ENCODE results near the gene MAS1L.

MAS1L gene

GRCh38 chr6:29522227-29522626, 34.5 kb upstream of the MAS1L start:
- no peak overlapping the region for H2BK15ac ChIP-seq (ENCODE audit: low read length)
- H3K4ac ChIP-seq (ENCODE audit: low read length) = no peak overlapping the region
- no peak overlapping the region for H2BK120ac ChIP-seq (ENCODE audit: low read depth, low read length)
- H4K8ac ChIP-seq (ENCODE audit: low read depth, low read length) = no peak overlapping the region
- H3K9me3 ChIP-seq (replicated peaks in 1 of 2; ENCODE audit: control insufficient read depth in 2 of 2, insufficient read depth in 1 of 2, low read depth in 1 of 2, low read length in 2 of 2) = peaks cover 6 to 8% of the 10 kb centered on the region in 2 donors
- no peak for DNase-seq (ENCODE audit: low spot score)
- H3K14ac ChIP-seq (ENCODE audit: low read length) = no peak overlapping the region
- no peaks in the 10 kb centered on the region for H3K36me3 ChIP-seq (replicated peaks in 1 of 2; ENCODE audit: control insufficient read depth in 2 of 2, insufficient read depth in 2 of 2, low read length in 2 of 2)
- no peak overlapping the region for H3K4me3 ChIP-seq (ENCODE audit: low read length in 2 of 2)
- H2BK5ac ChIP-seq (ENCODE audit: low read length) = no peak overlapping the region
- no peak overlapping the region for H3K4me2 ChIP-seq (ENCODE audit: insufficient read depth, low read length, poor library complexity, severe bottlenecking)
- no peak overlapping the region for H3K27ac ChIP-seq (replicated peaks; ENCODE audit: low read length)
- H3K23ac ChIP-seq (ENCODE audit: low read depth, low read length, poor library complexity) = no peak overlapping the region
- no peaks in the 10 kb centered on the region for H3K79me1 ChIP-seq (ENCODE audit: low read depth, low read length)
- H4K91ac ChIP-seq (ENCODE audit: low read depth, low read length, poor library complexity) = no peak overlapping the region
- no peak overlapping the region for H2BK12ac ChIP-seq (ENCODE audit: low read length)
- WGBS, 2 donors (ENCODE audit: extremely low coverage in 2 of 2, insufficient read length in 2 of 2, insufficient replicate concordance in 1 of 2) = no CpG with 5 or more reads among the region's 2 CpGs
- H3K4me1 ChIP-seq (ENCODE audit: control insufficient read depth in 2 of 2, insufficient read depth in 1 of 2, low read depth in 1 of 2, low read length in 2 of 2) = no peaks in the 10 kb centered on the region
- H3K9ac ChIP-seq (ENCODE audit: low read depth, low read length, poor library complexity) = no peak overlapping the region
- H3K18ac ChIP-seq (ENCODE audit: low read length) = no peak overlapping the region
- no peak overlapping the region for H2AK5ac ChIP-seq (ENCODE audit: low read depth, low read length)
- H3K27me3 ChIP-seq (ENCODE audit: control insufficient read depth in 3 of 3, insufficient read depth in 3 of 3, low read depth in 1 of 3, low read length in 3 of 3) = peaks cover 0 to 8% (median 2%) of the 10 kb centered on the region in 3 experiments
- H2AFZ ChIP-seq (ENCODE audit: low read length) = no peak overlapping the region

DNA sequence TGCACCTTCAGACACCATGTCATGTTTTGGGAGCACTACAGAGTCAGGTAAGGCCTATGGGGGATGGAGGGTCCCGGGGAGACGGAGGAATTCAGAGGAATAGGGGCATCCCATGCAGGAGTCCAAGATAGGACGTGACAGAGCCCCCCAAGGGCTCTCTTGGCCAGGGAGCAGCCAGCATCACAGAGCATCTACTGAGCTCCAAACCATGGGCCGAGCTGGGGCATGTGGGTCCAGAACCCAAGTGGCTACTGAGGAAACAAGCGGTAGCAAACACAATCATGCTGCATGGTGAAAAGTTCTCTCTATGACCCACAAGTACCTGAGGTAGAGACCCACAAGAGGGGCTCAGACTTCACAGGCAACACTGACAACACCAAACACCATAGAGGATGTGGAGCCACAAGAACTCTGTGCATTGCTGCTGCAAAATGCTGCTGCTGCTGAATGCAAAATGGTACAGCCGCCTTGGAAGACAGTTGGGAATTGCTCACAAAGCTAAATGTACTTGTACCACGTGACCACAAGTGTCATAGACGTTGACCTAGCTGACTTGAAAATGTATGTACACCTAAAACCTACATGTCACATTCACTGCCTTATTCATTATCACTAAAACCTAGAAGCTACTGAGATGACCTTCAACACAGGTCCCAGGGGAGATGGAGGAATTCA, 33.4 kb upstream of the MAS1L start:
- H2AFZ ChIP-seq (ENCODE audit: low read length) = no peak overlapping the region
- H2BK120ac ChIP-seq (ENCODE audit: low read depth, low read length) = no peak overlapping the region
- H3K27me3 ChIP-seq (ENCODE audit: control insufficient read depth in 3 of 3, insufficient read depth in 3 of 3, low read depth in 1 of 3, low read length in 3 of 3) = peaks cover 0 to 6% (median 2%) of the 10 kb centered on the region in 3 experiments
- H2BK15ac ChIP-seq (ENCODE audit: low read length) = no peak overlapping the region
- H3K4me1 ChIP-seq (ENCODE audit: control insufficient read depth in 2 of 2, insufficient read depth in 1 of 2, low read depth in 1 of 2, low read length in 2 of 2) = peaks cover 0 to under 1% of the 10 kb centered on the region in 2 donors
- H2AK5ac ChIP-seq (ENCODE audit: low read depth, low read length) = no peak overlapping the region
- no peak overlapping the region for H3K23ac ChIP-seq (ENCODE audit: low read depth, low read length, poor library complexity)
- no peak overlapping the region for H3K14ac ChIP-seq (ENCODE audit: low read length)
- H4K91ac ChIP-seq (ENCODE audit: low read depth, low read length, poor library complexity) = no peak overlapping the region
- no CpG with 5 or more reads among the region's 8 CpGs for WGBS, 2 donors (ENCODE audit: extremely low coverage in 2 of 2, insufficient read length in 2 of 2, insufficient replicate concordance in 1 of 2)
- H3K18ac ChIP-seq (ENCODE audit: low read length) = no peak overlapping the region
- no peak overlapping the region for H3K9ac ChIP-seq (ENCODE audit: low read depth, low read length, poor library complexity)
- no peak overlapping the region for H3K4me2 ChIP-seq (ENCODE audit: insufficient read depth, low read length, poor library complexity, severe bottlenecking)
- no peak for DNase-seq (ENCODE audit: low spot score)
- H3K9me3 ChIP-seq (replicated peaks in 1 of 2; ENCODE audit: control insufficient read depth in 2 of 2, insufficient read depth in 1 of 2, low read depth in 1 of 2, low read length in 2 of 2) = peaks cover 6 to 10% of the 10 kb centered on the region in 2 donors
- no peak overlapping the region for H2BK5ac ChIP-seq (ENCODE audit: low read length)
- no peaks in the 10 kb centered on the region for H3K36me3 ChIP-seq (replicated peaks in 1 of 2; ENCODE audit: control insufficient read depth in 2 of 2, insufficient read depth in 2 of 2, low read length in 2 of 2)
- H3K79me1 ChIP-seq (ENCODE audit: low read depth, low read length) = no peaks in the 10 kb centered on the region
- H3K4ac ChIP-seq (ENCODE audit: low read length) = no peak overlapping the region
- H3K27ac ChIP-seq (replicated peaks; ENCODE audit: low read length) = no peak overlapping the region
- H3K4me3 ChIP-seq (ENCODE audit: low read length in 2 of 2) = no peak overlapping the region
- no peak overlapping the region for H2BK12ac ChIP-seq (ENCODE audit: low read length)
- H4K8ac ChIP-seq (ENCODE audit: low read depth, low read length) = no peak overlapping the region

DNA sequence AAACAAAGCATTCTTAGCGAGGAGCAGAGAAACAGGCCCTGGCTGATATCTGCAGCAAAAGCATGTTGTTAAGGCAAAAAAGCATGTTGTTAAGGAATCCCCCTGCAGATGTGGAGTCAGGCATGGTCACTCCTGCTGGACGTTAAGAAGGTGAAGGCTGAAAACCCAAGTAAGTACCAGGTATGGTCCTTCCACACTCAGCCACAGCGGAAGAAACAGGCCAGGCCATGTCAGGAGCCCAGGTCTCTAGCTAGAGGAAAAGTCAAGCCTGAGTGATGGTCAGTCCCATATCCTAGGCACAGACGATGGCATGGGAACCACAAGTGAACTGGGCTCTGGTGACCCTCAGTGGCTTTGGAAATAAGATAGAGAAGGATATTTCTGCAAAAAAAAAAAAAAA, 32.5 kb upstream of the MAS1L start:
- peaks cover 0 to 2% (median 2%) of the 10 kb centered on the region in 3 experiments for H3K27me3 ChIP-seq (ENCODE audit: control insufficient read depth in 3 of 3, insufficient read depth in 3 of 3, low read depth in 1 of 3, low read length in 3 of 3)
- H3K18ac ChIP-seq (ENCODE audit: low read length) = no peak overlapping the region
- H3K27ac ChIP-seq (replicated peaks; ENCODE audit: low read length) = no peak overlapping the region
- no peak overlapping the region for H2AK5ac ChIP-seq (ENCODE audit: low read depth, low read length)
- peaks cover 6 to 10% of the 10 kb centered on the region in 2 donors for H3K9me3 ChIP-seq (replicated peaks in 1 of 2; ENCODE audit: control insufficient read depth in 2 of 2, insufficient read depth in 1 of 2, low read depth in 1 of 2, low read length in 2 of 2)
- no peaks in the 10 kb centered on the region for H3K79me1 ChIP-seq (ENCODE audit: low read depth, low read length)
- peaks cover 0 to 1% of the 10 kb centered on the region in 2 donors for H3K4me1 ChIP-seq (ENCODE audit: control insufficient read depth in 2 of 2, insufficient read depth in 1 of 2, low read depth in 1 of 2, low read length in 2 of 2)
- no peak overlapping the region for H2AFZ ChIP-seq (ENCODE audit: low read length)
- H2BK120ac ChIP-seq (ENCODE audit: low read depth, low read length) = no peak overlapping the region
- no peak overlapping the region for H4K8ac ChIP-seq (ENCODE audit: low read depth, low read length)
- H3K4me2 ChIP-seq (ENCODE audit: insufficient read depth, low read length, poor library complexity, severe bottlenecking) = no peak overlapping the region
- no peak overlapping the region for H2BK5ac ChIP-seq (ENCODE audit: low read length)
- no peak overlapping the region for H4K91ac ChIP-seq (ENCODE audit: low read depth, low read length, poor library complexity)
- H3K9ac ChIP-seq (ENCODE audit: low read depth, low read length, poor library complexity) = no peak overlapping the region
- H3K23ac ChIP-seq (ENCODE audit: low read depth, low read length, poor library complexity) = no peak overlapping the region
- no peak overlapping the region for H3K14ac ChIP-seq (ENCODE audit: low read length)
- no CpG with 5 or more reads among the region's 4 CpGs for WGBS, 2 donors (ENCODE audit: extremely low coverage in 2 of 2, insufficient read length in 2 of 2, insufficient replicate concordance in 1 of 2)
- no peak overlapping the region for H2BK15ac ChIP-seq (ENCODE audit: low read length)
- no peak overlapping the region for H2BK12ac ChIP-seq (ENCODE audit: low read length)
- no peak overlapping the region for H3K4me3 ChIP-seq (ENCODE audit: low read length in 2 of 2)
- no peaks in the 10 kb centered on the region for H3K36me3 ChIP-seq (replicated peaks in 1 of 2; ENCODE audit: control insufficient read depth in 2 of 2, insufficient read depth in 2 of 2, low read length in 2 of 2)
- H3K4ac ChIP-seq (ENCODE audit: low read length) = no peak overlapping the region
- no peak for DNase-seq (ENCODE audit: low spot score)

DNA sequence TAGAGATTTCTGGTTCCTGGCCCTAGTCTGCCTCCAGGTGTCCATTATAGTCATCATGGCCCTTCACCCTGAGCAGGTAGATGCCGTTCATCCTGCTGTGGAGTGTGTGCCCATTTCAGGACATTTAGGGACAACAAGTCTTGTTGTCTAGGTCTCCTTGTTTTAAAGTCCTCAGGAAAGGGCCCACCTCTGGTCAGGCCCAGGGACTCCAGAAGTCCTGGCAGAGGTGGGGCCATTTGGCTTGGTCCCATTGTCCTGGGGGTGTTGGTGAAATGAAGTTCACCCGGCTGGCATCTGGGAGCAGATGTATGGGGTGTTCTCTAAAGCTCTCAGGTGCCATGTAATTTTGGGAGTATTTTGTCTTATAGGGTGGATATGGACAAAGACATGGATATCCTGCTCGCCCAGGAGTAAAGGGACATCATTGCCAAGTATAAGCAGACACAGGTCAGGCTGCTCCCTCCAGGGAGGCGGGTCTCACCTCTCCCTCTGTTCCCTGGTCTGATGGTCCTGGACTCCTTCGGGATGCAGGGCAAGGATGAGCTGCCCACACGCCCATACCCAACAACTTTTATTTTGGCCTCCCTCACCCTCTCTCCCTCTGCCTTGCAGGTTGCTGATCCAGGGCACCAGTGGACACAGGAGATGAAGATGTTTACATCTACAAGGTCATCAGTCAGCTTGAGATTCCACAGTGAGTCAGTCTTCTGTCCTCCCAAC, 31.7 kb upstream of the MAS1L start:
- Histone ChIP-seq H4K91ac (ENCODE audit: low read depth, low read length, poor library complexity) (no peak overlapping the region), H3K27me3 (ENCODE audit: control insufficient read depth in 3 of 3, insufficient read depth in 3 of 3, low read depth in 1 of 3, low read length in 3 of 3) (peaks cover 0 to 3% (median 2%) of the 10 kb centered on the region in 3 experiments), H2BK15ac (ENCODE audit: low read length) (no peak overlapping the region), H3K4me2 (ENCODE audit: insufficient read depth, low read length, poor library complexity, severe bottlenecking) (no peak overlapping the region), H3K4me3 (ENCODE audit: low read length in 2 of 2) (no peak overlapping the region), H3K4me1 (ENCODE audit: control insufficient read depth in 2 of 2, insufficient read depth in 1 of 2, low read depth in 1 of 2, low read length in 2 of 2) (peaks cover 0 to 1% of the 10 kb centered on the region in 2 donors), H2BK5ac (ENCODE audit: low read length) (no peak overlapping the region), H3K9me3 (replicated peaks in 1 of 2; ENCODE audit: control insufficient read depth in 2 of 2, insufficient read depth in 1 of 2, low read depth in 1 of 2, low read length in 2 of 2) (peaks cover 6 to 10% of the 10 kb centered on the region in 2 donors), H3K36me3 (replicated peaks in 1 of 2; ENCODE audit: control insufficient read depth in 2 of 2, insufficient read depth in 2 of 2, low read length in 2 of 2) (no peaks in the 10 kb centered on the region), H3K27ac (replicated peaks; ENCODE audit: low read length) (no peak overlapping the region), H3K4ac (ENCODE audit: low read length) (no peak overlapping the region), H4K8ac (ENCODE audit: low read depth, low read length) (no peak overlapping the region), H3K9ac (ENCODE audit: low read depth, low read length, poor library complexity) (no peak overlapping the region), H2AK5ac (ENCODE audit: low read depth, low read length) (no peak overlapping the region), H3K14ac (ENCODE audit: low read length) (no peak overlapping the region), H3K18ac (ENCODE audit: low read length) (no peak overlapping the region), H3K23ac (ENCODE audit: low read depth, low read length, poor library complexity) (no peak overlapping the region), H2BK12ac (ENCODE audit: low read length) (no peak overlapping the region), H2AFZ (ENCODE audit: low read length) (no peak overlapping the region), H3K79me1 (ENCODE audit: low read depth, low read length) (no peaks in the 10 kb centered on the region), H2BK120ac (ENCODE audit: low read depth, low read length) (no peak overlapping the region)
- WGBS, 2 donors (ENCODE audit: extremely low coverage in 2 of 2, insufficient read length in 2 of 2, insufficient replicate concordance in 1 of 2) = no CpG with 5 or more reads among the region's 6 CpGs
- no peak for DNase-seq (ENCODE audit: low spot score)

Data from neuronal stem cell (in vitro differentiated cells).